GM13976 (cell line): ENCODE data around the gene DEFB131A.
"Not testable (repeated sequence)": the region's sequence is repeated elsewhere in the genome, so short reads cannot be mapped to it uniquely, and the experiment has no call there.

ENCODE experiments used
- DNase-seq: peaks from one replicate; pipeline ENCODE4 v3.0.0; 2012; ENCODE audit warnings: low spot score
- in situ Hi-C: fragments of 300-500 bp; cut with MboI; formaldehyde crosslinking; loops from one replicate; pipeline ENCODE4 v1.12.0; 2022; ENCODE audit warnings: low sequenced_read_pairs, mixed read lengths, inconsistent platforms; ENCODE audit not compliant: unreplicated experiment
- TF ChIP-seq, protein P1 (sequence below): IDR thresholded peaks from 2 replicates; pipeline ENCODE4 v1.5.1; 2012; ENCODE audit warnings: borderline replicate concordance, mild to moderate bottlenecking; ENCODE audit not compliant: insufficient read depth; ENCODE audit errors: extremely low read depth, missing control alignments, control extremely low read depth

Gene DEFB131A, protein sequence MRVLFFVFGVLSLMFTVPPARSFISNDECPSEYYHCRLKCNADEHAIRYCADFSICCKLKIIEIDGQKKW

GRCh38 chr4:9444114-9444513 is at the start of gene DEFB131A:
Gene DEFB131A, plus strand, starts transcription at chr4:9444414. Its CDS starts 120 bp downstream, at chr4:9444534.
- DNase-seq, in situ Hi-C loops: not testable (repeated sequence)

DNA sequence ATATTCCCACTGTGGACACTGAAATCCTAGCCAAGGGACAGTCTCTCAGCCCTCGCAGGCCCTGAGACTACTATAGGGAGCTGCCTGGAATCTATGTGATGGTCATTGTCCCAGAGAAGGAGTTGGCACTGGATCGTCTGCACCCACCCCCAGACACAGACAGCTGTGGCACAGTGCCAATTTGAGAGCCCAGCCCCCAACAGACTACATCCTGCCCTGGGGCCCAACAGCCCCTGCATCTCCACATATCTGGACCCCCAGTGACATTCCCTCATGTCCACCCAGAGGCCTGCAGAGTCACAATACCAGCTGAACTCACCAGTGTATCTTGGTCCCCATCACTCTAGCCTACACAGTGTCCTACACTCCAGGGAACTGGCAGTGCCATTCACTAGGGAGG is 38.4 kb upstream of the DEFB131A start:
- DNase-seq, in situ Hi-C loops: not testable (repeated sequence)

DNA sequence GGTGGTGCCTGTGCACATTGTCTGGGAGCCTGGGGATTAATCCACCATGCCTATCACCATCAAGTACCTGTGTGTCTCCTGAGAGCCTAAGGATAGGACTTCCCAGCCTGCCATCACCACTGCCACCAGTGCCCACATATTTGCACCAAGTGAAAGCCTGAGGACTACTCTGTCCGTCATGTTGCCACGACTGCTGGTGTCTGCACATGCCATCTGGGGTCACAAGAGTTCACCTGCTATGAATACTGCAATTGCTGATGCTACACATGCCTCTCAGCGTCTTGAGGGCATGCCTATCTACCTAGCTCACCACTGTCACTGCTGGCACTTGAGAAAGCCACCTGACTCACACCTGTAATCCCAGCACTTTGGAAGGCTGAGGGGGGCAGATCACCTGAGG is 37.7 kb upstream of the DEFB131A start:
- DNase-seq, in situ Hi-C loops: not testable (repeated sequence)

DNA sequence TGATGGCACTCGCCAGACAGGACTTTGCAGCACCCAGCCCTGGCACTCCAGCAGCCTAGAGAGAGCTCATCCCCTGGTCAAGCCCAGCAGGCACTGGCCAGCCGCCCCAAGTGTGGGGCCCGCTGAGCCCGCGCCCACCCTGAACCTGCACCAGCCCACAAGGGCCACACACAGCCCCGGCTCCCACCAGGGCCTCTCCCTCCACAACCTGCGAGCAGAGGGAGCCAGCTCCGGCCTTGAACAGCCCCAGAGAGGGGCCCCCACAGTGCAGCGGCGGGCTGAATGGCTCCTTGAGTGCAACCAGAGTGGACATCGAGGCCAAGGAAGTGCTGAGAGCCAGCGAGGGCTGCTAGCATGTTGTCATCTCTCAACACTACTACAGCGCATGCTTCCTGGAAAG is 34.4 kb upstream of the DEFB131A start:
- TF ChIP-seq, protein P1, sequence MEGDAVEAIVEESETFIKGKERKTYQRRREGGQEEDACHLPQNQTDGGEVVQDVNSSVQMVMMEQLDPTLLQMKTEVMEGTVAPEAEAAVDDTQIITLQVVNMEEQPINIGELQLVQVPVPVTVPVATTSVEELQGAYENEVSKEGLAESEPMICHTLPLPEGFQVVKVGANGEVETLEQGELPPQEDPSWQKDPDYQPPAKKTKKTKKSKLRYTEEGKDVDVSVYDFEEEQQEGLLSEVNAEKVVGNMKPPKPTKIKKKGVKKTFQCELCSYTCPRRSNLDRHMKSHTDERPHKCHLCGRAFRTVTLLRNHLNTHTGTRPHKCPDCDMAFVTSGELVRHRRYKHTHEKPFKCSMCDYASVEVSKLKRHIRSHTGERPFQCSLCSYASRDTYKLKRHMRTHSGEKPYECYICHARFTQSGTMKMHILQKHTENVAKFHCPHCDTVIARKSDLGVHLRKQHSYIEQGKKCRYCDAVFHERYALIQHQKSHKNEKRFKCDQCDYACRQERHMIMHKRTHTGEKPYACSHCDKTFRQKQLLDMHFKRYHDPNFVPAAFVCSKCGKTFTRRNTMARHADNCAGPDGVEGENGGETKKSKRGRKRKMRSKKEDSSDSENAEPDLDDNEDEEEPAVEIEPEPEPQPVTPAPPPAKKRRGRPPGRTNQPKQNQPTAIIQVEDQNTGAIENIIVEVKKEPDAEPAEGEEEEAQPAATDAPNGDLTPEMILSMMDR, result no peak
- in situ Hi-C loops, result no loop called here
- DNase-seq, result no peak

DNA sequence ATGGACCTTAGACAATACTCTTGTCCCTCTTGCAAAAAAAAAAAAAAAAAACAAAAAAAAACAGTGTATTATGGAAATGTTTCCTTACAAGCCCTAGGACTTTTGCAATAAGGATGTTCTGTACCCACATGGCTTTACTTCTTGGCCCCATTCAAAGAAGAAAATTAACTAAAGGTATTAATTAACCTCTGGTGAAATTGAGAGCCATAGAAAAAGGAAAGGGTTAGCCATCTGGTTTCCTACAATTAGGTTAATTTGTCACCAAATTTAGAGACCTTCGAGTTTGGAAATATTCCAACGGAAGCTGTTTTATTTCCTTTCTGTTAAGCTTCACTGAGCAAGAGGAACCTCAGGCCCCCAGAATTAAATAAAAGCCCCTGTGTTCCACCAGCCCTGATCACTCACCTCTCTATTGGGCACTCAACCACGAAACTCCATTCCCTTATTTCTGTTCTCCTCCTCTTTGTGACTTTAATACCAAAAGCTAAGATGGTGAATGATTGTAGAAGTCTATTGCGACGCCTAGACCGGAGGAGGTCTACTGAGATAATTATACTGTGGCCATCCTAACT is 22.2 kb upstream of the DEFB131A start:
- in situ Hi-C loops, DNase-seq: not testable (repeated sequence)

DNA sequence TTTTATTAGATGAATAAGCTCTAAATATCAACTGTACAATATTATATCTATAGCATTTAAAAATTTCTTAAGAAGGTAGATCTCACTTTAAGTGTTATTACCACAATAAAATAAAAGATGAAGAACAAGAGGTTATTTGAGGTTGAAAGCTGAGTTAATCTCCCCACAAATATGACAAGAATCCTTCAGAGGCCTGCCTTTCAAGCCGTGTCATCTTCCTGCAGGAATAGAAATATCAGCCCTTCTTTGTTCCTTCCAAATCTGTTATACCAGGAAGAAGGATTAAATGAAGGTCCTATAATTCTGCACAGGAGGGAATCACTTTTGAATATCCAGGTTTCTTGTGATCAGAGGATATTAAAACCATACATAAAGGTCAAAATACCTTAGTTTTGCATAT is 18.3 kb upstream of the DEFB131A start:
- DNase-seq, in situ Hi-C loops: not testable (repeated sequence)

- in situ Hi-C loops, DNase-seq: not testable (repeated sequence)
Observed at GRCh38 chr4:9430061-9430460, 14.2 kb upstream of the DEFB131A start.

GRCh38 chr4:9433320-9433719 is 10.9 kb upstream of the DEFB131A start:
- DNase-seq, in situ Hi-C loops: not testable (repeated sequence)

- in situ Hi-C loops, DNase-seq: not testable (repeated sequence)
Observed at GRCh38 chr4:9436728-9437127, 7.5 kb upstream of the DEFB131A start.

- DNase-seq, in situ Hi-C loops: not testable (repeated sequence)
Observed at GRCh38 chr4:9442355-9442754, 1.9 kb upstream of the DEFB131A start.

DNA sequence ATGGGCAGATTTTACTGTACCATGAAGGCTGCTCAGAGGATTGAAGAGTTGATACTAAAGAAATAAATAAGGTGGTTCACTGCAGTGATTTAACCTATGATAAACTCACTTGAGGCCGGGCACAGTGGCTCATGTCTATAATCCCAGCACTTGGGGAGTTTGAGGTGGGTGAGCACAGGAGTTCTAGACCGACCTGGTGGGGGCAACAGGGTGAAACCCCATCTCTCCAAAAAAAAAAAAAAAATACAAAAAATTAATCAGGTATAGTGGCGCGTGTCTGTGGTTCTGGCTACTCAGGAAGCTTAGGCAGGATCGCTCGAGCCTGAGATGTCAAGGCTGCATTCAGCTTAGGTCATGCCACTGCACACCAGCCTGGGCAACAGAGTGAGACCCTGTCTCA is 467 bp downstream of the DEFB131A start:
- DNase-seq, in situ Hi-C loops: not testable (repeated sequence)

- DNase-seq, in situ Hi-C loops: not testable (repeated sequence)
Observed at GRCh38 chr4:9452251-9452650, 8.0 kb downstream of the DEFB131A start.

DNA sequence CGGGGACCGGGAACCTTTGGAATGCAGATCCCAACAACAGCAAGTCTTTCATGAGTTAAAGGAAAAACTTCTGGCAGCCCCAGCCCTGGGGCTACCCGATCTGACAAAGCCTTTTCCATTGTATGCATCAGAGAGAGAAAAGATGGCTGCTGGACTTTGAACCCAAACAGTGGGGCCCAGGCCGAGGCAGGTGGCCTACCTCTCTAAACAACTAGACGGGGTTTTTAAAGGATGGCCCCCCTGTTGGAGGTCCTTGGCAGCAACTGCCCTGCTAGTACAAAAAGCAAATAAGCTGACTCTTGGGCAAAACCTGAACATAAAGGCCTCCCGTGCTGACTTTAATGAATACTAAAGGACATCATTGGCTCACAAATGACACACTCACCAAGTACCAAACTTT is 10.1 kb downstream of the DEFB131A start:
- DNase-seq, in situ Hi-C loops: not testable (repeated sequence)

- in situ Hi-C loops, result not testable (repeated sequence)
Observed at GRCh38 chr4:9455046-9455445, 10.8 kb downstream of the DEFB131A start.

DNA sequence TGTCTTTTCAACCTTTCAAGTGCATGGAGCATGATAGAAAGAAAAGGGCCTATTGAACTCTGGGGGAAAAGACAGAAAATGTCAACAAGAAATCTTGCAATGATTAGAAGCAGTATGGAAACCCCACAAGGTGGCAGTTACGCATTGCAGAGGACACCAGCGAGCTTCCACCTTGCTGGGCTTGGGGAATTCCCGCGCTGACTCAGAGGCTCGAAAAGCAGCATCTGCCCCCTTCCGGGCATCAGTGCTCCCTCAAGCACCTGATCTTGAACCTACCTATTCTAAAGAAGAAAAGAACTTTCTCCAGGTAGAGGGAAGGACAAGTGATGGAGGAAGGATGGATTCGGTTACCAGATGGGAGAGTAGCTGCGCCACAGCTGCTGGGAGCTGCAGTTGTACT is 35.3 kb downstream of the DEFB131A start:
- in situ Hi-C loops, DNase-seq: not testable (repeated sequence)

More at GRCh38 chr4:9455046-9455445, 10.8 kb downstream of the DEFB131A start:
- DNase-seq, result not testable (repeated sequence)

GRCh38 chr4:9480066-9480465 is 35.9 kb downstream of the DEFB131A start:
- DNase-seq, in situ Hi-C loops: not testable (repeated sequence)

DNA sequence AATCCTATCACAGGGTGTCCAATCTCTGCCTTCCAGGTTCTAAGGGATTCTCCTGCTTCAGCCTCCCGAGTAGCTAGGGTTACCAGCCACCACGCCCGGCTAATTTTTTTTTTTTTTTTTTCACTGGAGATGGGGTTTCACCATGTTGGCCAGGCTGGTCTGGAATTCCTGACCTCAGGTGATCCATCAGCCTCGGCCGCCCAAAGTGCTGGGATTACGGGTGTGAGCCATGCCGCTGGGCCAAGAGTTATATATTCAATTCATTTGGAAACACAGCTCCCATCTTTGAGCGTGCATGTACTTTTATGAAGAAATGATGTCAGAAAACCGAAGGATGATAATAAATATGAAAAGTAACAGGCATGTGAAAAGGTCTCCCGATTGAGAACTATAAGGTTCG is 38.7 kb downstream of the DEFB131A start:
- in situ Hi-C loops, DNase-seq: not testable (repeated sequence)

DNA sequence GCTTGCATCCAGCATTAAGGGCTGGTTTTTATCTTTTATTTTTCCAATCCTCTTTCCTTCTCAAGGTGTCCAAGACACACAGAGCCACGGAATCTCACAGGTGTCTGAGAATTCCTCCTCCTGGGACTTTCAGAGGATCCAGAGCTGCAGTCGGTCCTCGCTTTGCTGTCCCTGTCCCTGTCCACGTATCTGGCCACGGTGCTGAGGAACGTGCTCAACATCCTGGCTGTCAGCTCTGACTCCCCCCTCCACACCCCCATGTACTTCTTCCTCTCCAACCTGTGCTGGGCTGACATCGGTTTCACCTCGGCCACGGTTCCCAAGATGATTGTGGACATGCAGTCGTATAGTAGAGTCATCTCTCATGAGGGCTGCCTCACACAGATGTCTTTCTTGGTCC is 39.5 kb downstream of the DEFB131A start:
- DNase-seq, in situ Hi-C loops: not testable (repeated sequence)

GRCh38 chr4:9486880-9487279 is 42.7 kb downstream of the DEFB131A start:
- in situ Hi-C loops, DNase-seq: not testable (repeated sequence)
